Keratinocyte (primary cell): ENCODE results near the gene AKAP6. TPM values are rescaled to one million over a fixed set of nuclear protein-coding genes. Genes with fewer than 3 reads are reported as not detected.

Experiments used
- DNase-seq: peaks from one replicate; pipeline ENCODE4 v3.0.0-alpha.2; 2011; ENCODE audit warnings: low read depth, missing footprints, low spot score
- FAIRE-seq: peaks from 2 replicates; lab custom pipeline; 2011; peaks lifted over from hg19 to GRCh38; lab: Jason Lieb, UNC
- H2AFZ ChIP-seq: 2 replicates; pipeline ENCODE4 v1.6.0; 2012; ENCODE audit warnings: low read length, control low read depth, inconsistent platforms; ENCODE audit not compliant: control insufficient read depth
- H3K27ac ChIP-seq: 2 replicates; pipeline ENCODE4 v1.5.1; 2011; ENCODE audit warnings: low read length; ENCODE audit not compliant: control insufficient read depth, insufficient read depth
- H3K27me3 ChIP-seq: 3 replicates; pipeline ENCODE4 v1.6.0; 2011; ENCODE audit warnings: low read length; ENCODE audit not compliant: control insufficient read depth, insufficient read depth; ENCODE audit errors: extremely low read depth
- H3K36me3 ChIP-seq, 2 experiments: 2 replicates in 1 of 2; 3 replicates in 1 of 2; pipeline ENCODE4 v1.5.1; 2011; ENCODE audit warnings: low read length in 2 of 2, mild to moderate bottlenecking in 1 of 2; ENCODE audit not compliant: control insufficient read depth in 2 of 2, insufficient read depth in 2 of 2; ENCODE audit errors: extremely low read depth in 1 of 2
- H3K4me1 ChIP-seq: 3 replicates; pipeline ENCODE4 v1.5.1; 2011; ENCODE audit warnings: low read length; ENCODE audit not compliant: control insufficient read depth, insufficient read depth; ENCODE audit errors: extremely low read depth
- H3K4me2 ChIP-seq: 3 replicates; pipeline ENCODE4 v1.6.0; 2011; ENCODE audit warnings: low read depth, low read length; ENCODE audit not compliant: control insufficient read depth, insufficient read depth; ENCODE audit errors: extremely low read depth
- H3K4me3 ChIP-seq, 3 experiments: fragments of 200-600 bp in 1 of 3; sonication (generic) in 1 of 3; 2 replicates in 2 of 3; 3 replicates in 1 of 3; pipeline ENCODE4 v1.5.1; 2011 to 2016; ENCODE audit warnings: low read length in 3 of 3, mild to moderate bottlenecking in 3 of 3, control low read depth in 2 of 3, inconsistent platforms in 1 of 3, low read depth in 1 of 3, mixed read lengths in 1 of 3, mixed run types in 1 of 3, moderate library complexity in 1 of 3; ENCODE audit not compliant: control insufficient read depth in 2 of 3, insufficient read depth in 2 of 3; ENCODE audit errors: extremely low read depth in 1 of 3
- H3K79me2 ChIP-seq: 2 replicates; pipeline ENCODE4 v1.6.0; 2012; ENCODE audit warnings: low read length; ENCODE audit not compliant: control insufficient read depth, insufficient read depth
- H3K9ac ChIP-seq: 3 replicates; pipeline ENCODE4 v1.6.0; 2011; ENCODE audit warnings: low read length; ENCODE audit not compliant: control insufficient read depth, insufficient read depth; ENCODE audit errors: extremely low read depth
- H3K9me1 ChIP-seq: 3 replicates; pipeline ENCODE4 v1.6.0; 2011; ENCODE audit warnings: low read length; ENCODE audit not compliant: control insufficient read depth, insufficient read depth; ENCODE audit errors: extremely low read depth
- H3K9me3 ChIP-seq: 2 replicates; pipeline ENCODE4 v1.5.1; 2012; ENCODE audit warnings: low read depth, low read length; ENCODE audit not compliant: control insufficient read depth
- H4K20me1 ChIP-seq: 3 replicates; pipeline ENCODE4 v1.6.0; 2011; ENCODE audit warnings: low read length; ENCODE audit not compliant: control insufficient read depth, insufficient read depth; ENCODE audit errors: extremely low read depth
- EZH2 ChIP-seq: IDR thresholded peaks from one replicate; pipeline ENCODE4 v1.6.1; 2012; ENCODE audit warnings: inconsistent platforms, mild to moderate bottlenecking, low read length, moderate library complexity
- dilution Hi-C: fragments of 300-500 bp; cut with MboI; formaldehyde crosslinking; loops from one replicate; pipeline ENCODE4 v1.7.0; 2020; ENCODE audit warnings: low sequenced_read_pairs; ENCODE audit not compliant: extremely low pct_ligation_motif_present
- polyA minus RNA-seq, 3 experiments: library from RNA; depleted of rRNA, polyadenylated mRNA; stranded (reverse); fragments of >200 nt; gene quantifications; 1 replicate in 1 of 3; 2 replicates in 1 of 3; 3 replicates in 1 of 3; pipeline ENCODE4 v1.2.3, GENCODE V29; 2011
- polyA plus RNA-seq, 5 experiments: library from polyadenylated mRNA; depleted of rRNA in 3 of 5; stranded (reverse) in 3 of 5; stranded (forward) in 1 of 5; unstranded in 1 of 5; fragments of >200 nt; gene quantifications; 1 replicate in 1 of 5; 2 replicates in 3 of 5; 3 replicates in 1 of 5; pipeline versions ENCODE4 v1.2.1 to v1.2.3, GENCODE V29; 2011 to 2012; ENCODE audit warnings: missing spikeins in 2 of 5, low read depth in 1 of 5, low replicate concordance in 1 of 5
- TF ChIP-seq, protein P1 (sequence below), 3 experiments: IDR thresholded peaks in 1 of 3; conservative IDR thresholded peaks in 1 of 3; optimal IDR thresholded peaks in 1 of 3; 2 replicates in 2 of 3; 3 replicates in 1 of 3; pipeline versions ENCODE3 to v1.5.1; 2011; ENCODE audit warnings: low read length in 3 of 3, mild to moderate bottlenecking in 3 of 3, moderate library complexity in 2 of 3, control low read depth in 1 of 3, inconsistent platforms in 1 of 3; ENCODE audit not compliant: insufficient read depth in 2 of 3; ENCODE audit errors: extremely low read depth in 1 of 3

Gene AKAP6, protein sequence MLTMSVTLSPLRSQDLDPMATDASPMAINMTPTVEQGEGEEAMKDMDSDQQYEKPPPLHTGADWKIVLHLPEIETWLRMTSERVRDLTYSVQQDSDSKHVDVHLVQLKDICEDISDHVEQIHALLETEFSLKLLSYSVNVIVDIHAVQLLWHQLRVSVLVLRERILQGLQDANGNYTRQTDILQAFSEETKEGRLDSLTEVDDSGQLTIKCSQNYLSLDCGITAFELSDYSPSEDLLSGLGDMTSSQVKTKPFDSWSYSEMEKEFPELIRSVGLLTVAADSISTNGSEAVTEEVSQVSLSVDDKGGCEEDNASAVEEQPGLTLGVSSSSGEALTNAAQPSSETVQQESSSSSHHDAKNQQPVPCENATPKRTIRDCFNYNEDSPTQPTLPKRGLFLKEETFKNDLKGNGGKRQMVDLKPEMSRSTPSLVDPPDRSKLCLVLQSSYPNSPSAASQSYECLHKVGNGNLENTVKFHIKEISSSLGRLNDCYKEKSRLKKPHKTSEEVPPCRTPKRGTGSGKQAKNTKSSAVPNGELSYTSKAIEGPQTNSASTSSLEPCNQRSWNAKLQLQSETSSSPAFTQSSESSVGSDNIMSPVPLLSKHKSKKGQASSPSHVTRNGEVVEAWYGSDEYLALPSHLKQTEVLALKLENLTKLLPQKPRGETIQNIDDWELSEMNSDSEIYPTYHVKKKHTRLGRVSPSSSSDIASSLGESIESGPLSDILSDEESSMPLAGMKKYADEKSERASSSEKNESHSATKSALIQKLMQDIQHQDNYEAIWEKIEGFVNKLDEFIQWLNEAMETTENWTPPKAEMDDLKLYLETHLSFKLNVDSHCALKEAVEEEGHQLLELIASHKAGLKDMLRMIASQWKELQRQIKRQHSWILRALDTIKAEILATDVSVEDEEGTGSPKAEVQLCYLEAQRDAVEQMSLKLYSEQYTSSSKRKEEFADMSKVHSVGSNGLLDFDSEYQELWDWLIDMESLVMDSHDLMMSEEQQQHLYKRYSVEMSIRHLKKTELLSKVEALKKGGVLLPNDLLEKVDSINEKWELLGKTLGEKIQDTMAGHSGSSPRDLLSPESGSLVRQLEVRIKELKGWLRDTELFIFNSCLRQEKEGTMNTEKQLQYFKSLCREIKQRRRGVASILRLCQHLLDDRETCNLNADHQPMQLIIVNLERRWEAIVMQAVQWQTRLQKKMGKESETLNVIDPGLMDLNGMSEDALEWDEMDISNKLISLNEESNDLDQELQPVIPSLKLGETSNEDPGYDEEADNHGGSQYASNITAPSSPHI (N-terminal part only)
- polyA plus RNA-seq (1.3 to 2.6 TPM (median 2.0 TPM) in 3 replicates), polyA minus RNA-seq (2.3 to 13.4 TPM (median 11.1 TPM) in 3 replicates)
- polyA plus RNA-seq (2011; ENCODE audit: low read depth), result 2.0 TPM
- 1.6 and 2.4 TPM in 2 replicates for polyA plus RNA-seq (2011; cell fraction: cytosol; rRNA removed)
- polyA plus RNA-seq (2011; cell fraction: nucleus; rRNA removed), result 4.0 and 4.2 TPM in 2 replicates
- 0.78 and 1.7 TPM in 2 replicates for polyA plus RNA-seq (2012; ENCODE audit: low replicate concordance)
- 2.5 TPM for polyA minus RNA-seq (2011; cell fraction: cytosol; rRNA and poly(A)+ RNA removed)
- polyA minus RNA-seq (2011; cell fraction: nucleus; rRNA and poly(A)+ RNA removed), result 13.6 and 23.6 TPM in 2 replicates

DNA sequence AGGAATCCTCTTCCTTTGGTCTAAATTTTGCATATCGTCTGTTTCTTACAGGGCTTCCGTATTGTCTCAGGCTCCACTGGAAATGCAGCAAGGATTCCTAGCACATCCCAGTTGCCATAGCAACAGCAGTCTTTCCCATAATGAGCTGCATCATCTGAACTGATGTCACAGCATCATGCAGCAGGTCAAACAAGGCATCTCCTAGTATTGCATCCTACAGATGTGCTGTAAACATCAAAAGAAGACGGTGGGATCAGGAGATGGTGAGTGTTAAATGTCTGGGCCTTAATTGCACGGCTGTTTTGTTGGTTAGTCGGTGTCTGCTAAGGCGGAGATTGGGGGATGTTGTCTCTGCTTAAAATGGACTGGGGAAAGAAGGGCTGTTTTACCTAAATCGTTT, at the start of gene AKAP6:
Gene AKAP6, plus strand, starts transcription at position 153 of the 400 bp plus-strand sequence. CDS start 104,196 bp downstream, outside the sequence.
- no peaks in the 10 kb centered on the region for H3K27me3 ChIP-seq
- H3K4me3 ChIP-seq, result no peak within 1 kb of the TSS
- no peaks in the 10 kb centered on the region for H3K9me1 ChIP-seq
- H3K9ac ChIP-seq, result no peak within 1 kb of the TSS
- H4K20me1 ChIP-seq, result no peaks in the 10 kb centered on the region
- H2AFZ ChIP-seq, result no peak within 1 kb of the TSS
- no peaks in the 10 kb centered on the region for H3K9me3 ChIP-seq
- H3K4me2 ChIP-seq, result no peak within 1 kb of the TSS
- dilution Hi-C loops, result no loop called here
- FAIRE-seq, result no peak
- H3K36me3 ChIP-seq, result no peaks in the 10 kb centered on the region
- no peaks in the 10 kb centered on the region for H3K79me2 ChIP-seq
- H3K27ac ChIP-seq, result no peak within 1 kb of the TSS
- no peak for DNase-seq
- TF ChIP-seq, protein P1, sequence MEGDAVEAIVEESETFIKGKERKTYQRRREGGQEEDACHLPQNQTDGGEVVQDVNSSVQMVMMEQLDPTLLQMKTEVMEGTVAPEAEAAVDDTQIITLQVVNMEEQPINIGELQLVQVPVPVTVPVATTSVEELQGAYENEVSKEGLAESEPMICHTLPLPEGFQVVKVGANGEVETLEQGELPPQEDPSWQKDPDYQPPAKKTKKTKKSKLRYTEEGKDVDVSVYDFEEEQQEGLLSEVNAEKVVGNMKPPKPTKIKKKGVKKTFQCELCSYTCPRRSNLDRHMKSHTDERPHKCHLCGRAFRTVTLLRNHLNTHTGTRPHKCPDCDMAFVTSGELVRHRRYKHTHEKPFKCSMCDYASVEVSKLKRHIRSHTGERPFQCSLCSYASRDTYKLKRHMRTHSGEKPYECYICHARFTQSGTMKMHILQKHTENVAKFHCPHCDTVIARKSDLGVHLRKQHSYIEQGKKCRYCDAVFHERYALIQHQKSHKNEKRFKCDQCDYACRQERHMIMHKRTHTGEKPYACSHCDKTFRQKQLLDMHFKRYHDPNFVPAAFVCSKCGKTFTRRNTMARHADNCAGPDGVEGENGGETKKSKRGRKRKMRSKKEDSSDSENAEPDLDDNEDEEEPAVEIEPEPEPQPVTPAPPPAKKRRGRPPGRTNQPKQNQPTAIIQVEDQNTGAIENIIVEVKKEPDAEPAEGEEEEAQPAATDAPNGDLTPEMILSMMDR (optimal IDR thresholded peaks at IDR 0.05 in 1 of 3, IDR thresholded peaks at IDR 0.05 in 1 of 3, conservative IDR thresholded peaks at IDR 0.05 in 1 of 3; ENCODE audit: extremely low read depth in 1 of 3, insufficient read depth in 2 of 3, low read length in 3 of 3), result no peak
- TF ChIP-seq EZH2, result no peak
- peaks cover 29% of the 10 kb centered on the region for H3K4me1 ChIP-seq

DNA sequence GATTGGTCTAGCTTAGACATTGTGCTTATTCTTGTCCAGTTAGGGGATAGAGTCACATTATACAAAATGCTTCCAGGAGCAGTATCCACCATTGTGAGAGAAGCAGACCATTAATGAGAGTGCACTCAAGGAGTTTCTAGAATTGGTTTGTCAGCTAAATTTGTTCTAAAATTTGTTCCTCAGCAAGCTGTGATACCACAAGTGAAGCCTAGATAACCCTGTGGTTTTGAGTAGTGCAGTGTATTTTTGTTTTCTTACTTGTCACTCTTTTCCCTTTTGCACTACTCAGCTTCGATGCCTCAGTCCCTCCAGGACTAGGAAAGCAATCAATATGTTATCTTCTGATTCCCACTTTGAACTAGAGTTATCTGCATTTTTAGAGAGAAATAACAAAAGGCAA, 42.5 kb upstream of the AKAP6 start:
- Histone ChIP-seq H3K4me3 (no peak overlapping the region), H3K27me3 (no peaks in the 10 kb centered on the region), H3K36me3 (no peaks in the 10 kb centered on the region), H3K9ac (no peak overlapping the region), H2AFZ (no peak overlapping the region), H3K4me1 (no peaks in the 10 kb centered on the region), H3K9me1 (no peaks in the 10 kb centered on the region), H3K9me3 (no peaks in the 10 kb centered on the region), H4K20me1 (no peaks in the 10 kb centered on the region), H3K4me2 (no peak overlapping the region), H3K79me2 (no peaks in the 10 kb centered on the region), H3K27ac (no peak overlapping the region)
- TF ChIP-seq, protein P1 (optimal IDR thresholded peaks at IDR 0.05 in 1 of 3, IDR thresholded peaks at IDR 0.05 in 1 of 3, conservative IDR thresholded peaks at IDR 0.05 in 1 of 3; ENCODE audit: extremely low read depth in 1 of 3, insufficient read depth in 2 of 3, low read length in 3 of 3), result no peak
- no peak for TF ChIP-seq EZH2
- dilution Hi-C loops, result no loop called here
- DNase-seq, result no peak
- no peak for FAIRE-seq
